GM21723 (cell line): ENCODE measurements around the gene ZNF500.
"Not testable (repeated sequence)": the region's sequence is repeated elsewhere in the genome, so short reads cannot be mapped to it uniquely, and the experiment has no call there.

ENCODE experiments used
- ATAC-seq: cut with Tn5 transposase; IDR thresholded peaks from one replicate; pipeline ENCODE4 v1.9.1; 2021; ENCODE audit warnings: mild to moderate bottlenecking, moderate library complexity; ENCODE audit not compliant: unreplicated experiment

ZNF500 gene

GRCh38 chr16:4796982-4797804 is 30.2 kb upstream of the ZNF500 start:
- no peak for ATAC-seq

- ATAC-seq = no peak
These were observed 29.0 kb upstream of the ZNF500 start for GRCh38 chr16:4795828-4796572.

GRCh38 chr16:4795181-4795827 is 28.3 kb upstream of the ZNF500 start, which contains the start of gene SMIM22:
TSS of gene SMIM22 (plus strand) at chr16:4795369. CDS start at chr16:4795735, 366 bp downstream.
- no peak for ATAC-seq

GRCh38 chr16:4792951-4793513 is 26.1 kb upstream of the ZNF500 start:
- no peak for ATAC-seq

- ATAC-seq = no peak
These were observed 23.9 kb upstream of the ZNF500 start for GRCh38 chr16:4790871-4791270.

- ATAC-seq = no peak
These were observed 23.3 kb upstream of the ZNF500 start for GRCh38 chr16:4790261-4790660.

GRCh38 chr16:4788910-4789309 is 21.9 kb upstream of the ZNF500 start:
- no peak for ATAC-seq

GRCh38 chr16:4788489-4788889 is 21.5 kb upstream of the ZNF500 start:
- ATAC-seq = no peak

- no peak for ATAC-seq
These were observed 20.9 kb upstream of the ZNF500 start, which contains the start of gene SEPTIN12 for GRCh38 chr16:4787627-4788482. TSS of gene SEPTIN12 (minus strand) at chr16:4788345. CDS start at chr16:4787645, 700 bp downstream.

GRCh38 chr16:4787068-4787467 is 20.1 kb upstream of the ZNF500 start:
- no peak for ATAC-seq

- ATAC-seq = no peak
These were observed 18.9 kb upstream of the ZNF500 start for GRCh38 chr16:4785758-4786433.

- ATAC-seq = not testable (repeated sequence)
These were observed 17.6 kb upstream of the ZNF500 start for GRCh38 chr16:4784444-4784987.

GRCh38 chr16:4783951-4784336 is 17.0 kb upstream of the ZNF500 start:
- no peak for ATAC-seq

GRCh38 chr16:4783251-4783950 is 16.4 kb upstream of the ZNF500 start:
- no peak for ATAC-seq

- ATAC-seq = no peak
These were observed 13.3 kb upstream of the ZNF500 start for GRCh38 chr16:4780235-4780634.

GRCh38 chr16:4778050-4778392 is 11.1 kb upstream of the ZNF500 start:
- ATAC-seq = no peak

- no peak for ATAC-seq
These were observed 10.5 kb upstream of the ZNF500 start for GRCh38 chr16:4777339-4778049.

GRCh38 chr16:4776141-4776705 is 9.3 kb upstream of the ZNF500 start:
- ATAC-seq = no peak
